ENCODE results near the gene PLN.

GRCh38 chr6:118546164-118546879, 1.8 kb upstream of the PLN start:
- TF ChIP-seq SIN3A (IDR thresholded peaks at IDR 0.05; ENCODE audit: borderline replicate concordance, insufficient read depth, low read length), result no peak
- no peak for TF ChIP-seq REST (IDR thresholded peaks at IDR 0.05; ENCODE audit: insufficient read depth in 1 of 2, low read depth in 2 of 2, low read length in 2 of 2)
- no peak for TF ChIP-seq POLR2AphosphoS5 (IDR thresholded peaks at IDR 0.05; ENCODE audit: low read depth, low read length)
- no peak for TF ChIP-seq TAF1 (IDR thresholded peaks at IDR 0.05; ENCODE audit: borderline replicate concordance, insufficient read depth, low read length)
- TF ChIP-seq FOXP2 (optimal IDR thresholded peaks at IDR 0.05; ENCODE audit: borderline replicate concordance, extremely low read depth, extremely low read length, insufficient read depth), result no peak
